ENCODE data around the gene GPR183.

The GPR183 gene

DNA sequence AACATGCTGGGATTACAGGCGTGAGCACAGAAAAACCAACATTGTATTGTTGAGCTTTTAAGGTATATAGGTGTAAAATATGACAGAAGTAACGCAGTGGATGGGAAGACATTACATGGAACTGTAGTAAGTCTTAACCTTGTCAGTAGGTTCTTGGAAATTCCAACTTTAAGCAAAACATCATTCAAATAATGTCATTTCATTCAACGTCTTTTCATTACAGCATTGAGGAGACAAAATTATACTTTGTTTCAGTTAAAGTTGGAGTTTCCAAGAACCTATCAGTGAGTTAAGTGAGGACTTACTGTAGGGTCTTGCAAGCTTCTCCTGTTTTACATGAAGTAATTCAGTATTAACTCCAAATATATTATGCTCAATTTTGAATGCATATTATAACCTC lies 27.0 kb upstream of the GPR183 start:
- no peak overlapping the region for H3K27ac ChIP-seq
- TF ChIP-seq EZH2 (IDR thresholded peaks at IDR 0.05) (no peak), FOXP2 (optimal IDR thresholded peaks at IDR 0.05; ENCODE audit: control extremely low read depth, extremely low read length, insufficient read depth) (no peak), POLR2AphosphoS5 (IDR thresholded peaks at IDR 0.05; ENCODE audit: borderline replicate concordance, low read depth, low read length) (no peak)
- no peak overlapping the region for H3K9ac ChIP-seq (ENCODE audit: insufficient read length)

DNA sequence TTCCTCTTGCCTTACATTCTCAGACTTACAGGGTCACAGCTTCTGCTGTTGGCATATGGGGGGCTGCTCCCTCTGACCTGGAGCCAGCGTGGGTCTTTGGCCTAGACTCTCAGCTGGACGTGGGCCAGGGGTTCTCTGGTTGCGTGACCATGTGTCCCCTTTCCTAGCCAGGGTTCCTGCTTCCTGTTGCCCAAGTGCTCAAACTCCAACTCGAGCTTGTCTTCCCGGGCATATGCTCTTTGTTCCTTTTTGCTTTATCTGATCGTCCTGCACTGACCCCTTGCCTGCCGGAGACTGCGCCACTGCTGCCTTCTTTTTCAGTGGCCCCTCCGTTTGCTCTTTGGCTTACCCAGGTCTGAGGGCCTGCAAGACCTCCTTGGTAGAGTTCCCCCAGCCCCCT lies 25.3 kb upstream of the GPR183 start:
- no peak for DNase-seq (ENCODE audit: low read depth, low spot score)
- H3K27ac ChIP-seq = no peak overlapping the region
- peaks cover 19% of the 10 kb centered on the region for H3K36me3 ChIP-seq (ENCODE audit: insufficient read depth, low read length)
- no peak overlapping the region for H3K4me3 ChIP-seq
- H3K9ac ChIP-seq (ENCODE audit: insufficient read length) = no peak overlapping the region
- no peak for TF ChIP-seq POLR2AphosphoS5 (IDR thresholded peaks at IDR 0.05; ENCODE audit: borderline replicate concordance, low read depth, low read length)
- no peak for TF ChIP-seq FOXP2 (optimal IDR thresholded peaks at IDR 0.05; ENCODE audit: control extremely low read depth, extremely low read length, insufficient read depth)
- H3K9me3 ChIP-seq (ENCODE audit: low read depth, low read length) = no peaks in the 10 kb centered on the region

More for the DNA sequence above, 27.0 kb upstream of the GPR183 start:
- DNase-seq (ENCODE audit: low read depth, low spot score) = no peak
- Histone ChIP-seq H3K36me3 (ENCODE audit: insufficient read depth, low read length) (peaks cover 10% of the 10 kb centered on the region; the same call in 1 of the 2 replicates), H3K4me3 (no peak overlapping the region), H3K9me3 (ENCODE audit: low read depth, low read length) (no peaks in the 10 kb centered on the region)

DNA sequence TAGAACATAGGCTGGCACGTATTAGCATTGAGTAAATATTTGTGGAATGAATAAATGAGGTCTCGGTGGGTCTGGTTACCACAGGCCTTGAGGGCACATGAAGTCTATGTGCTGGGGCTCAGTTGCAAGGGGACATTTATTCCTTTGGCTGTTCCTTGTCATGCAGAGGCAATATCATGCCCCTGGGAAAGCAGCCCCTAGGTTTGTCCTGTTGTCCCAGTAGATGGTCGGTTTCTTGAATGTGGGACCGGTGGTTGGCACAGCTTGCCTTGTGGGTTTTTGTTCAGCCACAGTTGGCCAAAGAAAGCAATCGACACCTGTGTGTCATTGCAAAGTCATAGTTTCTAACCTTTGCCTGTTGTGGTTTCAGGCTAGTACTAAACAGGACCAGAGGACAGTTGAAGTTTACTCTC lies 24.7 kb upstream of the GPR183 start:
- Histone ChIP-seq H3K4me3 (no peak overlapping the region), H3K9me3 (ENCODE audit: low read depth, low read length) (no peaks in the 10 kb centered on the region), H3K9ac (ENCODE audit: insufficient read length) (no peak overlapping the region), H3K27ac (no peak overlapping the region), H3K36me3 (ENCODE audit: insufficient read depth, low read length) (peaks cover 19% of the 10 kb centered on the region)
- TF ChIP-seq FOXP2 (optimal IDR thresholded peaks at IDR 0.05; ENCODE audit: control extremely low read depth, extremely low read length, insufficient read depth) (no peak), EZH2 (IDR thresholded peaks at IDR 0.05) (no peak), POLR2AphosphoS5 (IDR thresholded peaks at IDR 0.05; ENCODE audit: borderline replicate concordance, low read depth, low read length) (no peak)
- no peak for DNase-seq (ENCODE audit: low read depth, low spot score)

DNA sequence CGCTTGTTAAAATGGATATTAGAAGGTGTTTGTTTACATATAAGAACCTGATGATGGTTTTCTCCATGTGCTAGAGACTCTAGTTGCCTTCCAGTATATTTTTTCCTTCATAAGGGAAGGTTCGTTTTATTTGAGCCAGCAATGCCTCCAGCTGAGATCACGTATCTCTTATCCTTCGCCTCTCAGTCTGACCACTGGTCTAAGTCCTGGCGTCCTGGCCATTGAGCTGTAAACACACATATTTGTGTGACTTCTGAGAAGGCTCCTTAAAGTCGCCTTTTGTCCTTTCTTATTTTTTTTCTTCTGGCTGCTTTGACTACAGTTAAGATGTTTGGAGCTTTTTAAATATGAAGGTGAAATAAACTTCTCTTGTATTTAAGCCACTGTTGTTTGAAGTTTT lies 23.7 kb upstream of the GPR183 start:
- TF ChIP-seq EZH2 (IDR thresholded peaks at IDR 0.05) (no peak), POLR2AphosphoS5 (IDR thresholded peaks at IDR 0.05; ENCODE audit: borderline replicate concordance, low read depth, low read length) (no peak), FOXP2 (optimal IDR thresholded peaks at IDR 0.05; ENCODE audit: control extremely low read depth, extremely low read length, insufficient read depth) (no peak)
- DNase-seq (ENCODE audit: low read depth, low spot score) = no peak
- H3K9ac ChIP-seq (ENCODE audit: insufficient read length) = no peak overlapping the region
- H3K9me3 ChIP-seq (ENCODE audit: low read depth, low read length) = no peaks in the 10 kb centered on the region
- no peak overlapping the region for H3K27ac ChIP-seq
- peaks cover 19% of the 10 kb centered on the region for H3K36me3 ChIP-seq (ENCODE audit: insufficient read depth, low read length)
- no peak overlapping the region for H3K4me3 ChIP-seq

DNA sequence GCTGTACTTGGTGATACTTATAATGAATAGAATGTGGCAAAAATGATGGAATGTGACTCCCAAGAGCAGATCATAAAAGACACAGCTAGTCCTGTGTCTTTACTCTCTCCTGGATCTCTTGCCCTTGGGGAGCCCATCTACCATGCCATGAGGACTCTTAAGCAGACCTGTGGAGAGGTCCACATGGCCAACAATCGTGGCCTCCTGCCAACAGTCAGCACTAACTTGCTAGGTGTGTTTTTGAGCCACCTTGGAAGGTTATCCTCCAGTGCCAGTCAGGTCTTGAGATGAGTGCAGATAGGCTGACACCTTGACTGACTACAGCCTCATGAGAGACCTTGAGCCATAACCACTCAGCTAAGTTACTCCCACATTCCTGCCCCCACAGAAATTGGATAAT lies 22.3 kb upstream of the GPR183 start:
- no peak overlapping the region for H3K4me3 ChIP-seq
- DNase-seq (ENCODE audit: low read depth, low spot score) = no peak
- peaks cover 15% of the 10 kb centered on the region for H3K36me3 ChIP-seq (ENCODE audit: insufficient read depth, low read length)
- no peak for TF ChIP-seq POLR2AphosphoS5 (IDR thresholded peaks at IDR 0.05; ENCODE audit: borderline replicate concordance, low read depth, low read length)
- no peak for TF ChIP-seq EZH2 (IDR thresholded peaks at IDR 0.05)
- no peak for TF ChIP-seq FOXP2 (optimal IDR thresholded peaks at IDR 0.05; ENCODE audit: control extremely low read depth, extremely low read length, insufficient read depth)
- no peak overlapping the region for H3K27ac ChIP-seq
- no peak overlapping the region for H3K9ac ChIP-seq (ENCODE audit: insufficient read length)
- no peaks in the 10 kb centered on the region for H3K9me3 ChIP-seq (ENCODE audit: low read depth, low read length)

DNA sequence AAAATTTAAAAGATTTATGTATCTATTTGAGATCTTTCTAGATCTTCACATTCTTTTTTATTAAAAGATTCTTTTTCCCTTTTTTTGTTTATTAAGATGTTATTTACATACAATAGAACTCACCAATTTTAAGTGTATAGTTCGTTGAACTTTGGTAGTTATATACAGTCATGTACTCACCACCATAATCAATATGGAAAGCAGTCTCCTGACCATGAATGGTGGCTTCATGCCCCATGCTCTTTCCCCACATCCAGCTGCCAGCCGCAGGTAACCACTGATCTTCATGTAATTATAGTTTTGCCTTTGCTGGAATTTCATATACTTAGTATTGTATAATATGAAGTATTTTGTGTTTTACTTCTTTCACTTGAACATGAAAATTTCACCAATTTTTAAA lies 20.6 kb upstream of the GPR183 start:
- H3K9ac ChIP-seq (ENCODE audit: insufficient read length) = no peak overlapping the region
- no peaks in the 10 kb centered on the region for H3K9me3 ChIP-seq (ENCODE audit: low read depth, low read length)
- peaks cover 15% of the 10 kb centered on the region for H3K36me3 ChIP-seq (ENCODE audit: insufficient read depth, low read length)
- H3K27ac ChIP-seq = no peak overlapping the region
- H3K4me3 ChIP-seq = no peak overlapping the region
- TF ChIP-seq POLR2AphosphoS5 (IDR thresholded peaks at IDR 0.05; ENCODE audit: borderline replicate concordance, low read depth, low read length) = no peak
- TF ChIP-seq FOXP2 (optimal IDR thresholded peaks at IDR 0.05; ENCODE audit: control extremely low read depth, extremely low read length, insufficient read depth) = no peak
- no peak for TF ChIP-seq EZH2 (IDR thresholded peaks at IDR 0.05)
- DNase-seq (ENCODE audit: low read depth, low spot score) = no peak

DNA sequence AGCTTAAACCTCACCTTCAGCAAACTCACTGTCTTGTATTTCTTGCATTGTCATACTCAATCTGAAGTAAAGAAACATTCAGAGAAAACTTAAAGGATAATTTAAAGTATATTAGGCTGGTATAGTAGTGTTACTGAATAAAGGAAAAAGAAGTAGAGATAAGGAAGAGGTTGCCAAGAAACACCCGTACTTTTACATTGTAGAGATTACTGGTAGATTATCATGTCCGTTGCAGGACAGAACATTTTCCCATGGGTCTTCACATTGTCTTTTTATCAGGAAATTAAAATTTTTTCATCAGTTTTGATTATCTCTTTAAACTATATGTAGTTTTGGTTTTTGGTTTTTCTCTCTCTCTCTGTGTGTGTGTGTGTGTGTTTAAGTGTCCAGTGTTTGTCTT lies 19.9 kb upstream of the GPR183 start:
- TF ChIP-seq FOXP2 (optimal IDR thresholded peaks at IDR 0.05; ENCODE audit: control extremely low read depth, extremely low read length, insufficient read depth) (no peak), EZH2 (IDR thresholded peaks at IDR 0.05) (no peak), POLR2AphosphoS5 (IDR thresholded peaks at IDR 0.05; ENCODE audit: borderline replicate concordance, low read depth, low read length) (no peak)
- no peak overlapping the region for H3K9ac ChIP-seq (ENCODE audit: insufficient read length)
- H3K9me3 ChIP-seq (ENCODE audit: low read depth, low read length) = no peaks in the 10 kb centered on the region
- H3K36me3 ChIP-seq (ENCODE audit: insufficient read depth, low read length) = peaks cover 15% of the 10 kb centered on the region
- DNase-seq (ENCODE audit: low read depth, low spot score) = no peak
- H3K4me3 ChIP-seq = no peak overlapping the region
- H3K27ac ChIP-seq = no peak overlapping the region

DNA sequence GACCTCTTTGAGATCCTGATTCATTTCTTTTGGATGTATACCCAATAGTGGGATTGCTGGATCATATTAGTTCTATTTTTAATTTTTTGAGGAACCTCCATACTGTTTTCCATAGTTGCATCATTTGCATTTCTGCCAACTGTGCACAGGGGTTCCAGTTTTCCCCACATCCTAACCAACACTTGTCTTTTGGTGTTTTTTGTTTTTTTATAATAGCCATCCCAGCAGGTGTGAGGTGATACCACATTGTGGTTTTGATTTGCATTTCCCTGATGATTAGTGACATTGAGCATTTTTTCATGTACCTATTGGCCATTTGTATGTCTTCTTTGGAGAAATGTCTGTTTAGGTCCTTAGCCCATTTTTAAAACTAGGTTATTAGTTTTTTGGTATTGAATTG lies 18.8 kb upstream of the GPR183 start:
- no peak for DNase-seq (ENCODE audit: low read depth, low spot score)
- Histone ChIP-seq H3K27ac (no peak overlapping the region), H3K4me3 (no peak overlapping the region), H3K9ac (ENCODE audit: insufficient read length) (no peak overlapping the region), H3K9me3 (ENCODE audit: low read depth, low read length) (no peaks in the 10 kb centered on the region), H3K36me3 (ENCODE audit: insufficient read depth, low read length) (peaks cover 15% of the 10 kb centered on the region)
- TF ChIP-seq POLR2AphosphoS5 (IDR thresholded peaks at IDR 0.05; ENCODE audit: borderline replicate concordance, low read depth, low read length) (no peak), EZH2 (IDR thresholded peaks at IDR 0.05) (no peak), FOXP2 (optimal IDR thresholded peaks at IDR 0.05; ENCODE audit: control extremely low read depth, extremely low read length, insufficient read depth) (no peak)

DNA sequence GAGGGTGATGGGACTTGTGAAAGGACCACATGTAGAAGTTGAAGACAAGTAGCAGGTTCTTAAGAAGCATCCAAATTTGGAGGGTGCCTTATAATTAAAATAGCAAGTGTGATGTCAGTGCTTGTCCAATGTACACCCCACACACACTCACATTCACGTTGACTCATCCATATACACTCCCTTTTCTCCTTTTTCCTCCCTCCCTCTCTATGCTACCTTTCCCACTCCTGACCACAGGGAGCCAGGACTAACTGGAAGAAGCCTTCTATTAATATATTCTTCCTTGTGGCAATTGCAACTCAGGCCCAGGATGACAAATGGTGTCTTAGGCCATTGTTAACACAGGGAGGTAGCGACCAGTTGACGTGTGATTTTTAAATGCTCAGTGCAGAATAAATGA lies 16.3 kb upstream of the GPR183 start:
- Histone ChIP-seq H3K4me3 (no peak overlapping the region), H3K27ac (no peak overlapping the region), H3K9ac (ENCODE audit: insufficient read length) (no peak overlapping the region), H3K36me3 (ENCODE audit: insufficient read depth, low read length) (peaks cover 3% of the 10 kb centered on the region), H3K9me3 (ENCODE audit: low read depth, low read length) (no peaks in the 10 kb centered on the region)
- no peak for TF ChIP-seq EZH2 (IDR thresholded peaks at IDR 0.05)
- TF ChIP-seq POLR2AphosphoS5 (IDR thresholded peaks at IDR 0.05; ENCODE audit: borderline replicate concordance, low read depth, low read length) = no peak
- TF ChIP-seq FOXP2 (optimal IDR thresholded peaks at IDR 0.05; ENCODE audit: control extremely low read depth, extremely low read length, insufficient read depth) = no peak
- no peak for DNase-seq (ENCODE audit: low read depth, low spot score)

Data from SK-N-MC (cell line).